H1 (cell line): ENCODE results near the gene JDP2. TPM values are rescaled to one million over a fixed set of nuclear protein-coding genes. Genes with fewer than 3 reads are reported as not detected.

Experiments
- CTCF ChIA-PET: fragments of 300-600 bp; sonication (Branson Sonifier 250); formaldehyde crosslinking; loops from one replicate; lab custom pipeline; 2021; ENCODE audit not compliant: partially characterized antibody; lab: Charles Lee
- POLR2A ChIA-PET: fragments of 300-600 bp; sonication (Branson Sonifier 250); formaldehyde crosslinking; loops from one replicate; lab custom pipeline; 2021; ENCODE audit warnings: inconsistent platforms; ENCODE audit not compliant: partially characterized antibody; lab: Charles Lee
- DNase-seq, 2 experiments: peaks; one replicate each; pipeline versions ENCODE4 v3.0.0 to v3.0.0-alpha.2; 2010 to 2022; ENCODE audit warnings: low spot score in 2 of 2, low read depth in 1 of 2, mixed read lengths in 1 of 2
- FAIRE-seq: peaks from 2 replicates; lab custom pipeline; 2011; peaks lifted over from hg19 to GRCh38; lab: Jason Lieb, UNC
- H2AFZ ChIP-seq: 2 replicates; pipeline ENCODE4 v1.8.1; 2012; ENCODE audit warnings: low read length, inconsistent platforms
- H2AK5ac ChIP-seq: 2 replicates; pipeline ENCODE4 v1.6.1; 2013; ENCODE audit warnings: low read depth, low read length
- H2BK120ac ChIP-seq: replicated peaks from 2 replicates; pipeline ENCODE3; 2013; ENCODE audit warnings: low read depth, low read length, inconsistent platforms
- H2BK12ac ChIP-seq: 2 replicates; pipeline ENCODE4 v1.6.1; 2013; ENCODE audit warnings: low read depth, low read length
- H2BK15ac ChIP-seq: 2 replicates; pipeline ENCODE4 v1.6.1; 2013; ENCODE audit warnings: low read length
- H2BK20ac ChIP-seq: 2 replicates; pipeline ENCODE4 v1.6.1; 2013; ENCODE audit warnings: low read length
- H2BK5ac ChIP-seq: 2 replicates; pipeline ENCODE4 v1.6.1; 2013; ENCODE audit warnings: low read depth, low read length
- H3K14ac ChIP-seq: 2 replicates; pipeline ENCODE4 v1.6.1; 2013; ENCODE audit warnings: inconsistent platforms; ENCODE audit not compliant: insufficient read length
- H3K18ac ChIP-seq: 2 replicates; pipeline ENCODE4 v1.6.1; 2013; ENCODE audit warnings: low read length; ENCODE audit errors: extremely low read depth
- H3K23ac ChIP-seq: 2 replicates; pipeline ENCODE4 v1.6.1; 2013; ENCODE audit warnings: inconsistent platforms; ENCODE audit not compliant: insufficient read length
- H3K23me2 ChIP-seq: 2 replicates; pipeline ENCODE4 v1.6.1; 2013; ENCODE audit warnings: low read depth, low read length
- H3K27ac ChIP-seq: 2 replicates; pipeline ENCODE4 v1.6.1; 2011; ENCODE audit warnings: low read depth, low read length, inconsistent platforms
- H3K27me3 ChIP-seq, 4 experiments: replicated peaks in 1 of 4; 1 replicate in 1 of 4; 2 replicates in 3 of 4; pipeline versions ENCODE4 v1.6.1 to v1.8.1; 2011 to 2013; ENCODE audit warnings: low read length in 3 of 4, mild to moderate bottlenecking in 3 of 4, inconsistent platforms in 2 of 4, mixed read lengths in 2 of 4, moderate library complexity in 1 of 4; ENCODE audit not compliant: control insufficient read depth in 3 of 4, insufficient read depth in 3 of 4; ENCODE audit errors: extremely low read depth in 1 of 4
- H3K36me3 ChIP-seq, 4 experiments: 2 replicates each; pipeline versions ENCODE4 v1.6.1 to v1.8.1; 2011 to 2013; ENCODE audit warnings: mild to moderate bottlenecking in 4 of 4, low read length in 3 of 4, moderate library complexity in 2 of 4, control low read depth in 1 of 4, inconsistent platforms in 1 of 4; ENCODE audit not compliant: insufficient read depth in 4 of 4, control insufficient read depth in 2 of 4
- H3K4ac ChIP-seq: replicated peaks from 2 replicates; pipeline ENCODE3; 2013; ENCODE audit warnings: low read length, low read depth, mixed read lengths, inconsistent platforms; ENCODE audit not compliant: insufficient read length
- H3K4me1 ChIP-seq, 4 experiments: replicated peaks in 1 of 4; 1 replicate in 1 of 4; 2 replicates in 3 of 4; pipeline versions ENCODE4 v1.6.1 to v1.8.1; 2011 to 2013; ENCODE audit warnings: low read length in 3 of 4, inconsistent platforms in 2 of 4, mixed read lengths in 1 of 4; ENCODE audit not compliant: insufficient read depth in 4 of 4, control insufficient read depth in 3 of 4
- H3K4me2 ChIP-seq, 2 experiments: 2 replicates each; pipeline versions ENCODE4 v1.6.1 to v1.8.1; 2011 to 2013; ENCODE audit warnings: low read depth in 2 of 2, low read length in 2 of 2, control low read depth in 1 of 2, inconsistent platforms in 1 of 2, mild to moderate bottlenecking in 1 of 2; ENCODE audit not compliant: insufficient read depth in 1 of 2
- H3K4me3 ChIP-seq, 4 experiments: fragments of 200-600, 300-600 bp in 1 of 4; sonication (generic), shearing (Covaris generic), sonication (Bioruptor Twin) in 1 of 4; 2 replicates each; pipeline versions ENCODE4 v1.5.1 to v1.8.1; 2011 to 2016; ENCODE audit warnings: low read length in 4 of 4, low read depth in 3 of 4, control low read depth in 2 of 4, inconsistent platforms in 2 of 4, mild to moderate bottlenecking in 2 of 4, mixed read lengths in 1 of 4, moderate library complexity in 1 of 4; ENCODE audit not compliant: insufficient read depth in 2 of 4; ENCODE audit errors: extremely low read depth in 1 of 4
- H3K56ac ChIP-seq: replicated peaks from 2 replicates; pipeline ENCODE3; 2013; ENCODE audit warnings: low read depth, mild to moderate bottlenecking, mixed read lengths, low read length, inconsistent platforms; ENCODE audit not compliant: insufficient read length
- H3K79me1 ChIP-seq: 2 replicates; pipeline ENCODE4 v1.6.1; 2013; ENCODE audit warnings: low read depth, low read length, control low read depth
- H3K79me2 ChIP-seq, 2 experiments: 2 replicates each; pipeline versions ENCODE4 v1.6.1 to v1.8.1; 2012 to 2013; ENCODE audit warnings: low read length in 2 of 2, mild to moderate bottlenecking in 2 of 2, inconsistent platforms in 1 of 2; ENCODE audit not compliant: insufficient read depth in 2 of 2, control insufficient read depth in 1 of 2
- H3K9ac ChIP-seq, 4 experiments: replicated peaks in 1 of 4; 1 replicate in 1 of 4; 2 replicates in 3 of 4; pipeline versions ENCODE4 v1.6.1 to v1.8.1; 2011 to 2013; ENCODE audit warnings: low read depth in 3 of 4, low read length in 3 of 4, control low read depth in 2 of 4, mild to moderate bottlenecking in 2 of 4, moderate library complexity in 2 of 4, inconsistent platforms in 1 of 4; ENCODE audit errors: extremely low read depth in 1 of 4
- H3K9me3 ChIP-seq, 2 experiments: 2 replicates each; pipeline versions ENCODE4 v1.6.1 to v1.8.1; 2012 to 2013; ENCODE audit warnings: mild to moderate bottlenecking in 2 of 2, moderate library complexity in 2 of 2, control low read depth in 1 of 2, inconsistent platforms in 1 of 2, low read depth in 1 of 2, low read length in 1 of 2, mixed read lengths in 1 of 2; ENCODE audit not compliant: insufficient read depth in 2 of 2
- H4K20me1 ChIP-seq, 2 experiments: replicated peaks in 1 of 2; 2 replicates each; pipeline versions ENCODE3 to v1.8.1; 2011 to 2013; ENCODE audit warnings: inconsistent platforms in 2 of 2, low read length in 2 of 2, mild to moderate bottlenecking in 1 of 2; ENCODE audit not compliant: insufficient read depth in 2 of 2, control insufficient read depth in 1 of 2
- H4K5ac ChIP-seq: 2 replicates; pipeline ENCODE4 v1.6.1; 2013; ENCODE audit warnings: low read length, low read depth, mixed read lengths, inconsistent platforms; ENCODE audit not compliant: insufficient read length
- H4K8ac ChIP-seq: 2 replicates; pipeline ENCODE4 v1.8.0; 2013; ENCODE audit warnings: mild to moderate bottlenecking, moderate library complexity, low read length, inconsistent platforms; ENCODE audit not compliant: insufficient read depth; ENCODE audit errors: extremely low read depth
- H4K91ac ChIP-seq: replicated peaks from 2 replicates; pipeline ENCODE3; 2013; ENCODE audit warnings: low read length, mixed read lengths, inconsistent platforms; ENCODE audit not compliant: insufficient read length
- HDAC2 ChIP-seq, 2 experiments: fragments of 300-600 bp in 1 of 2; sonication (generic) in 1 of 2; IDR thresholded peaks; 2 replicates each; pipeline ENCODE4 v1.6.1; 2011 to 2012; ENCODE audit warnings: low read depth in 2 of 2, low read length in 2 of 2, mild to moderate bottlenecking in 2 of 2, moderate library complexity in 2 of 2, borderline replicate concordance in 1 of 2, inconsistent platforms in 1 of 2
- WGBS, 2 experiments: shearing (Covaris generic) in 1 of 2; methylation state at CpG; one replicate each; pipeline versions ENCODE4 v1.1.6 to v1.1.7; 2013 to 2015; ENCODE audit warnings: low lambda C conversion rate in 2 of 2, mixed read lengths in 2 of 2, inconsistent platforms in 1 of 2, low coverage in 1 of 2, missing lambda C conversion rate in 1 of 2; ENCODE audit not compliant: insufficient replicate concordance in 2 of 2, insufficient coverage in 1 of 2, insufficient read length in 1 of 2; ENCODE audit errors: extremely low coverage in 1 of 2, missing lambda C conversion rate in 1 of 2; 5-methylcytosine and 5-hydroxymethylcytosine counted together
- polyA plus RNA-seq, 7 experiments: library from polyadenylated mRNA; depleted of rRNA in 3 of 7; stranded (reverse) in 5 of 7; unstranded in 2 of 7; fragments of >200 nt in 5 of 7; fragments of 200-250 nt in 2 of 7; gene quantifications; 1 replicate in 5 of 7; 2 replicates in 1 of 7; 4 replicates in 1 of 7; pipeline versions ENCODE4 v1.2.1 to v1.2.3, GENCODE V29; 2011 to 2013; ENCODE audit warnings: missing spikeins in 2 of 7, mixed read lengths in 2 of 7
- total RNA-seq: library from RNA; stranded (reverse); fragmentation: NEBNext Ultra II Directional; extraction: Animal tissue kit (Norgen Biotek cat#: 25700); gene quantifications from 2 replicates; pipeline ENCODE4 v1.2.1, GENCODE V29; 2021

The JDP2 gene
- total and polyA plus RNA-seq, 2 of the 8 experiments (the other 6 are each of a cell fraction or from before 2014, with no cell fraction given) = 8.9 to 27.2 TPM

- CTCF ChIA-PET = interaction anchor here (1.7 kb wide), 1 partner anchor 17 kb away, joined by 3 read pairs; no protein-coding TSS in a partner anchor
- no peak overlapping the region for H3K56ac ChIP-seq
Observed at GRCh38 chr14:75383721-75384120, 44.1 kb upstream of the JDP2 start.

More at GRCh38 chr14:75383721-75384120, 44.1 kb upstream of the JDP2 start:
- no peaks in the 10 kb centered on the region for H3K79me1 ChIP-seq
- TF ChIP-seq HDAC2 (IDR thresholded peaks at IDR 0.05; ENCODE audit: borderline replicate concordance in 1 of 2, low read depth in 2 of 2, low read length in 2 of 2) = no peak
- H3K14ac ChIP-seq = no peak overlapping the region
- H4K5ac ChIP-seq = no peak overlapping the region
- no peak overlapping the region for H3K9ac ChIP-seq
- H4K8ac ChIP-seq = no peak overlapping the region
- H2BK120ac ChIP-seq = no peak overlapping the region
- no peak overlapping the region for H2BK5ac ChIP-seq
- peaks cover 0 to 10% (median 3%) of the 10 kb centered on the region in 4 experiments; a peak in 4 of 7 replicates for H3K4me1 ChIP-seq
- H2BK12ac ChIP-seq = no peak overlapping the region
- no peak overlapping the region for H2BK15ac ChIP-seq
- H3K23me2 ChIP-seq = no peaks in the 10 kb centered on the region
- H4K20me1 ChIP-seq = no peaks in the 10 kb centered on the region
- H3K4ac ChIP-seq = no peak overlapping the region
- DNase-seq (no peak), FAIRE-seq (no peak)
- no peaks in the 10 kb centered on the region for H3K9me3 ChIP-seq
- H2BK20ac ChIP-seq = no peak overlapping the region
- POLR2A ChIA-PET = no interaction called here
- H3K27me3 ChIP-seq = no peaks in the 10 kb centered on the region
- no peak overlapping the region for H2AFZ ChIP-seq
- no peaks in the 10 kb centered on the region for H3K36me3 ChIP-seq
- H3K4me2 ChIP-seq = no peak overlapping the region
- no peaks in the 10 kb centered on the region for H3K79me2 ChIP-seq
- H3K27ac ChIP-seq = no peak overlapping the region
- no peak overlapping the region for H3K18ac ChIP-seq
- no peak overlapping the region for H3K23ac ChIP-seq
- no peak overlapping the region for H2AK5ac ChIP-seq
- no peak overlapping the region for H3K4me3 ChIP-seq
- H4K91ac ChIP-seq = no peak overlapping the region
- 92% methylated on average over 1 of the region's 1 CpG; no CpG with 5 or more reads in 1 of the 2 experiments for WGBS, 2 experiments
